HepG2 (cell line): ENCODE results near the gene SLC35B2. TPM values are rescaled to one million over a fixed set of nuclear protein-coding genes. Genes with fewer than 3 reads are reported as not detected.

Source experiments
- BHLHE40 ChIP-seq: IDR thresholded peaks from 2 replicates; pipeline ENCODE4 v1.6.1; 2011; ENCODE audit warnings: low read length, improper control_type of control experiment
- CREM ChIP-seq, 2 experiments: sonication (generic) in 1 of 2; formaldehyde crosslinking in 1 of 2; IDR thresholded peaks; 2 replicates each; pipeline versions ENCODE4 v1.4.0 to v1.6.1; 2016 to 2020; ENCODE audit warnings: antibody characterized with exemption in 1 of 2, mild to moderate bottlenecking in 1 of 2, missing genetic modification reagents in 1 of 2
- GATAD2A ChIP-seq: IDR thresholded peaks from 2 replicates; pipeline ENCODE4 v1.6.1; 2016
- GLI4 ChIP-seq: sonication (generic); formaldehyde crosslinking; IDR thresholded peaks from 2 replicates; pipeline ENCODE4 v1.5.1; 2020; ENCODE audit warnings: missing genetic modification reagents, mild to moderate bottlenecking, moderate library complexity, borderline replicate concordance
- KAT2B ChIP-seq: fragments of 150-350 bp; IDR thresholded peaks from 2 replicates; pipeline ENCODE4 v1.6.1; 2014; ENCODE audit warnings: low read depth, low read length, borderline replicate concordance
- MAFF ChIP-seq: IDR thresholded peaks from 2 replicates; pipeline ENCODE4 v1.6.1; 2011; ENCODE audit warnings: low read depth, low read length, improper control_type of control experiment
- NCOR1 ChIP-seq: fragments of 200-600 bp; sonication (generic); IDR thresholded peaks from 2 replicates; pipeline ENCODE4 v1.7.0; 2017; ENCODE audit warnings: antibody characterized with exemption, low read length, borderline replicate concordance
- PHF21A ChIP-seq: sonication (generic); formaldehyde crosslinking; IDR thresholded peaks from 2 replicates; pipeline ENCODE4 v1.5.0; 2020; ENCODE audit warnings: mild to moderate bottlenecking, missing genetic modification reagents
- RFX3 ChIP-seq: IDR thresholded peaks from 2 replicates; pipeline ENCODE4 v1.6.1; 2016; ENCODE audit warnings: missing biosample characterization, missing genetic modification reagents
- WIZ ChIP-seq: sonication (generic); formaldehyde crosslinking; IDR thresholded peaks from 2 replicates; pipeline ENCODE4 v1.5.1; 2020; ENCODE audit warnings: mild to moderate bottlenecking, missing genetic modification reagents
- ZFP90 ChIP-seq: sonication (generic); formaldehyde crosslinking; IDR thresholded peaks from 2 replicates; pipeline ENCODE4 v1.8.0; 2022; ENCODE audit warnings: missing genetic modification reagents, mild to moderate bottlenecking, inconsistent platforms, borderline replicate concordance
- ZNF296 ChIP-seq: sonication (generic); formaldehyde crosslinking; conservative IDR thresholded peaks from 2 replicates; pipeline ENCODE4 v1.5.0; 2020; ENCODE audit warnings: mild to moderate bottlenecking, missing genetic modification reagents
- ZNF543 ChIP-seq: sonication (generic); formaldehyde crosslinking; IDR thresholded peaks from 2 replicates; pipeline ENCODE4 v1.4.0; 2020; ENCODE audit warnings: mild to moderate bottlenecking, missing genetic modification reagents
- polyA plus RNA-seq, 8 experiments: library from polyadenylated mRNA; depleted of rRNA in 3 of 8; stranded (reverse) in 7 of 8; unstranded in 1 of 8; fragments of >200 nt; fragmentation: Illumina TruSeq in 4 of 8; extraction: Trizol in 4 of 8; gene quantifications; 2 replicates each; pipeline versions ENCODE4 v1.2.1 to v1.2.3, GENCODE V29; 2011 to 2016; ENCODE audit warnings: low read depth in 4 of 8, missing spikeins in 1 of 8, mixed read lengths in 1 of 8; ENCODE audit not compliant: insufficient read depth in 1 of 8
- total RNA-seq, 5 experiments: library from RNA; depleted of rRNA; stranded (reverse); fragments of >200 nt; fragmentation: Illumina TruSeq; extraction: Trizol; gene quantifications; 2 replicates each; pipeline ENCODE4 v1.2.3, GENCODE V29; 2016; ENCODE audit warnings: low read depth in 1 of 5
- TF ChIP-seq, protein P1 (sequence below): sonication (generic); formaldehyde crosslinking; IDR thresholded peaks from 2 replicates; pipeline ENCODE4 v1.5.1; 2020; ENCODE audit warnings: missing genetic modification reagents, mild to moderate bottlenecking, borderline replicate concordance
- TF ChIP-seq, protein P2 (sequence below): fragments of 450-650 bp; IDR thresholded peaks from 2 replicates; pipeline ENCODE4 v1.6.1; 2017; ENCODE audit warnings: mild to moderate bottlenecking
- TF ChIP-seq, protein P3 (sequence below): sonication (generic); formaldehyde crosslinking; IDR thresholded peaks from 2 replicates; pipeline ENCODE4 v1.4.0; 2020; ENCODE audit warnings: mild to moderate bottlenecking, missing genetic modification reagents
- TF ChIP-seq, protein P4 (sequence below): sonication (generic); formaldehyde crosslinking; IDR thresholded peaks from 2 replicates; pipeline ENCODE4 v1.9.0; 2021; ENCODE audit warnings: missing genetic modification reagents, mild to moderate bottlenecking, borderline replicate concordance
- TF ChIP-seq, protein P5 (sequence below): sonication (generic); formaldehyde crosslinking; IDR thresholded peaks from 2 replicates; pipeline ENCODE4 v1.4.0; 2020; ENCODE audit warnings: missing genetic modification reagents

The SLC35B2 gene
- total and polyA plus RNA-seq, 2 of the 13 experiments (the other 11 are each of a cell fraction or from before 2014, with no cell fraction given): 61.1 to 148 TPM

DNA sequence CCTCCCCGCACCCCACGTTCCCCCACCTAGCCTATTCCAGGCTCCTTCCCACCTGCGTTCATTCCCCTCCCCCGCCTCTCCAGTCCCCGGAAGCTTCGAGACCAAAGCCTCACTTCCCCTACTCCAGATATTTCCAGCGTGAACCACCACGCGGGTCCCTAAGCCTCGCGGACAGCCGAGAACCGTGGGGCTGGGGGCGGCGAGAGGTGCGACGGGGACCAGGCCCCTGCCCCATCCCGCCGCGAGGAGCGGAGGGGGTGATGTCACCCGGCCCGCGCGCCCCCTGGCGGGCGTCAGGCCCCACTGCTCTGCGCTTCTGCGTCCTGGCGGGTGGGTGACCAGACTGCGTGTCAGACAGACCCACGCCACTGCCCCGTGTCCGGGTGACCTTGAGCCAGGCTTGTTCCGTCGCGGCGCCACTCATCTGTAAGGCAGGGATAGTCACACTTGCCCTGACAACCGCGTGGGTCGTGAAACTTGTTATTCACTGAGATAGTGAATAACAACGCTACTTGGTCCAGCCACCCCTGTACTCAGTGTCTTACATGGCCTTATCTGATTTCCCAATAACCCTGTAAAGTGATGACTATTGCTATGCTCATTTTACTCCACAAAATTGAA is 19.4 kb downstream of the SLC35B2 start (continued):
- TF ChIP-seq, protein P1, sequence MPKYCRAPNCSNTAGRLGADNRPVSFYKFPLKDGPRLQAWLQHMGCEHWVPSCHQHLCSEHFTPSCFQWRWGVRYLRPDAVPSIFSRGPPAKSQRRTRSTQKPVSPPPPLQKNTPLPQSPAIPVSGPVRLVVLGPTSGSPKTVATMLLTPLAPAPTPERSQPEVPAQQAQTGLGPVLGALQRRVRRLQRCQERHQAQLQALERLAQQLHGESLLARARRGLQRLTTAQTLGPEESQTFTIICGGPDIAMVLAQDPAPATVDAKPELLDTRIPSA (CRISPR knock-in tag): no peak
- TF ChIP-seq, protein P2, sequence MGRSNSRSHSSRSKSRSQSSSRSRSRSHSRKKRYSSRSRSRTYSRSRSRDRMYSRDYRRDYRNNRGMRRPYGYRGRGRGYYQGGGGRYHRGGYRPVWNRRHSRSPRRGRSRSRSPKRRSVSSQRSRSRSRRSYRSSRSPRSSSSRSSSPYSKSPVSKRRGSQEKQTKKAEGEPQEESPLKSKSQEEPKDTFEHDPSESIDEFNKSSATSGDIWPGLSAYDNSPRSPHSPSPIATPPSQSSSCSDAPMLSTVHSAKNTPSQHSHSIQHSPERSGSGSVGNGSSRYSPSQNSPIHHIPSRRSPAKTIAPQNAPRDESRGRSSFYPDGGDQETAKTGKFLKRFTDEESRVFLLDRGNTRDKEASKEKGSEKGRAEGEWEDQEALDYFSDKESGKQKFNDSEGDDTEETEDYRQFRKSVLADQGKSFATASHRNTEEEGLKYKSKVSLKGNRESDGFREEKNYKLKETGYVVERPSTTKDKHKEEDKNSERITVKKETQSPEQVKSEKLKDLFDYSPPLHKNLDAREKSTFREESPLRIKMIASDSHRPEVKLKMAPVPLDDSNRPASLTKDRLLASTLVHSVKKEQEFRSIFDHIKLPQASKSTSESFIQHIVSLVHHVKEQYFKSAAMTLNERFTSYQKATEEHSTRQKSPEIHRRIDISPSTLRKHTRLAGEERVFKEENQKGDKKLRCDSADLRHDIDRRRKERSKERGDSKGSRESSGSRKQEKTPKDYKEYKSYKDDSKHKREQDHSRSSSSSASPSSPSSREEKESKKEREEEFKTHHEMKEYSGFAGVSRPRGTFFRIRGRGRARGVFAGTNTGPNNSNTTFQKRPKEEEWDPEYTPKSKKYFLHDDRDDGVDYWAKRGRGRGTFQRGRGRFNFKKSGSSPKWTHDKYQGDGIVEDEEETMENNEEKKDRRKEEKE: no peak
- TF ChIP-seq, protein P3, sequence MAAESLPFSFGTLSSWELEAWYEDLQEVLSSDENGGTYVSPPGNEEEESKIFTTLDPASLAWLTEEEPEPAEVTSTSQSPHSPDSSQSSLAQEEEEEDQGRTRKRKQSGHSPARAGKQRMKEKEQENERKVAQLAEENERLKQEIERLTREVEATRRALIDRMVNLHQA (CRISPR knock-in tag): no peak
- no peak for TF ChIP-seq KAT2B
- no peak for TF ChIP-seq BHLHE40
- no peak for TF ChIP-seq GLI4
- 0 out of 2 replicates have a peak, but pooled peaks have one; percentile 15 for TF ChIP-seq RFX3
- peak; percentile 86; the same call in 1 of the 2 replicates for TF ChIP-seq ZFP90 (CRISPR knock-in tag)
- TF ChIP-seq MAFF: no peak; the same call in 1 of the 2 replicates
- TF ChIP-seq, protein P4, sequence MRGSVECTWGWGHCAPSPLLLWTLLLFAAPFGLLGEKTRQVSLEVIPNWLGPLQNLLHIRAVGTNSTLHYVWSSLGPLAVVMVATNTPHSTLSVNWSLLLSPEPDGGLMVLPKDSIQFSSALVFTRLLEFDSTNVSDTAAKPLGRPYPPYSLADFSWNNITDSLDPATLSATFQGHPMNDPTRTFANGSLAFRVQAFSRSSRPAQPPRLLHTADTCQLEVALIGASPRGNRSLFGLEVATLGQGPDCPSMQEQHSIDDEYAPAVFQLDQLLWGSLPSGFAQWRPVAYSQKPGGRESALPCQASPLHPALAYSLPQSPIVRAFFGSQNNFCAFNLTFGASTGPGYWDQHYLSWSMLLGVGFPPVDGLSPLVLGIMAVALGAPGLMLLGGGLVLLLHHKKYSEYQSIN: no peak
- TF ChIP-seq GATAD2A (CRISPR knock-in tag): peak; percentile 52; the same call in 1 of the 2 replicates
- no peak for TF ChIP-seq NCOR1
- TF ChIP-seq ZNF543 (CRISPR knock-in tag): no peak
- TF ChIP-seq PHF21A (CRISPR knock-in tag): peak; percentile 59; the same call in 1 of the 2 replicates
- no peak for TF ChIP-seq ZNF296 (CRISPR knock-in tag)
- TF ChIP-seq CREM (IDR thresholded peaks at IDR 0.05): no peak; the same call in 1 of the 2 replicates
- TF ChIP-seq CREM (CRISPR knock-in tag; IDR thresholded peaks at IDR 0.05): no peak
- TF ChIP-seq WIZ: no peak
- TF ChIP-seq, protein P5, sequence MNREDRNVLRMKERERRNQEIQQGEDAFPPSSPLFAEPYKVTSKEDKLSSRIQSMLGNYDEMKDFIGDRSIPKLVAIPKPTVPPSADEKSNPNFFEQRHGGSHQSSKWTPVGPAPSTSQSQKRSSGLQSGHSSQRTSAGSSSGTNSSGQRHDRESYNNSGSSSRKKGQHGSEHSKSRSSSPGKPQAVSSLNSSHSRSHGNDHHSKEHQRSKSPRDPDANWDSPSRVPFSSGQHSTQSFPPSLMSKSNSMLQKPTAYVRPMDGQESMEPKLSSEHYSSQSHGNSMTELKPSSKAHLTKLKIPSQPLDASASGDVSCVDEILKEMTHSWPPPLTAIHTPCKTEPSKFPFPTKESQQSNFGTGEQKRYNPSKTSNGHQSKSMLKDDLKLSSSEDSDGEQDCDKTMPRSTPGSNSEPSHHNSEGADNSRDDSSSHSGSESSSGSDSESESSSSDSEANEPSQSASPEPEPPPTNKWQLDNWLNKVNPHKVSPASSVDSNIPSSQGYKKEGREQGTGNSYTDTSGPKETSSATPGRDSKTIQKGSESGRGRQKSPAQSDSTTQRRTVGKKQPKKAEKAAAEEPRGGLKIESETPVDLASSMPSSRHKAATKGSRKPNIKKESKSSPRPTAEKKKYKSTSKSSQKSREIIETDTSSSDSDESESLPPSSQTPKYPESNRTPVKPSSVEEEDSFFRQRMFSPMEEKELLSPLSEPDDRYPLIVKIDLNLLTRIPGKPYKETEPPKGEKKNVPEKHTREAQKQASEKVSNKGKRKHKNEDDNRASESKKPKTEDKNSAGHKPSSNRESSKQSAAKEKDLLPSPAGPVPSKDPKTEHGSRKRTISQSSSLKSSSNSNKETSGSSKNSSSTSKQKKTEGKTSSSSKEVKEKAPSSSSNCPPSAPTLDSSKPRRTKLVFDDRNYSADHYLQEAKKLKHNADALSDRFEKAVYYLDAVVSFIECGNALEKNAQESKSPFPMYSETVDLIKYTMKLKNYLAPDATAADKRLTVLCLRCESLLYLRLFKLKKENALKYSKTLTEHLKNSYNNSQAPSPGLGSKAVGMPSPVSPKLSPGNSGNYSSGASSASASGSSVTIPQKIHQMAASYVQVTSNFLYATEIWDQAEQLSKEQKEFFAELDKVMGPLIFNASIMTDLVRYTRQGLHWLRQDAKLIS: no peak
